DMS153 (cell line): ENCODE measurements around the gene UBE2D2.

Source experiments
- DNase-seq: peaks from one replicate; lab custom pipeline; 2025; lab: John Stamatoyannopoulos, UW

The UBE2D2 gene

GRCh38 chr5:139676951-139677735 lies 116.0 kb downstream of the UBE2D2 start:
- DNase-seq: no peak
